HG03097 (cell line): ENCODE measurements around the gene FAM234B.
"Not testable (repeated sequence)": the region's sequence is repeated elsewhere in the genome, so short reads cannot be mapped to it uniquely, and the experiment has no call there.

Experiments
- ATAC-seq: cut with Tn5 transposase; IDR thresholded peaks from one replicate; pipeline ENCODE4 v1.9.1; 2021; ENCODE audit not compliant: unreplicated experiment, low FRiP score

Gene FAM234B

GRCh38 chr12:13023811-13024530 is 20.2 kb upstream of the FAM234B start:
- no peak for ATAC-seq

GRCh38 chr12:13024531-13024916 is 19.7 kb upstream of the FAM234B start:
- no peak for ATAC-seq

- no peak for ATAC-seq
Measured at GRCh38 chr12:13026286-13026685, 17.9 kb upstream of the FAM234B start.

- no peak for ATAC-seq
Measured at GRCh38 chr12:13027032-13027431, 17.1 kb upstream of the FAM234B start.

- no peak for ATAC-seq
Measured at GRCh38 chr12:13027508-13027907, 16.7 kb upstream of the FAM234B start.

- ATAC-seq: no peak
Measured at GRCh38 chr12:13028825-13029570, 15.2 kb upstream of the FAM234B start.

GRCh38 chr12:13030541-13031291 is 13.5 kb upstream of the FAM234B start:
- no peak for ATAC-seq

- no peak for ATAC-seq
Measured at GRCh38 chr12:13032164-13032563, 12.0 kb upstream of the FAM234B start.

GRCh38 chr12:13033476-13033875 is 10.7 kb upstream of the FAM234B start:
- ATAC-seq: no peak

- ATAC-seq: not testable (repeated sequence)
Measured at GRCh38 chr12:13035335-13035734, 8.8 kb upstream of the FAM234B start.

- no peak for ATAC-seq
Measured at GRCh38 chr12:13036881-13037280, 7.3 kb upstream of the FAM234B start.

- ATAC-seq: no peak
Measured at GRCh38 chr12:13038491-13039161, 5.6 kb upstream of the FAM234B start.

GRCh38 chr12:13039328-13039956 is 4.7 kb upstream of the FAM234B start:
- no peak for ATAC-seq

GRCh38 chr12:13041224-13041623 is 3.0 kb upstream of the FAM234B start:
- no peak for ATAC-seq

- no peak for ATAC-seq
Measured at GRCh38 chr12:13042666-13043230, 1.4 kb upstream of the FAM234B start.

GRCh38 chr12:13044906-13045299 is 722 bp downstream of the FAM234B start:
- no peak for ATAC-seq

- ATAC-seq: no peak
Measured at GRCh38 chr12:13045816-13046215, 1.6 kb downstream of the FAM234B start.

GRCh38 chr12:13046964-13047363 is 2.8 kb downstream of the FAM234B start:
- ATAC-seq: peak; percentile 66

GRCh38 chr12:13049816-13050215 is 5.6 kb downstream of the FAM234B start:
- no peak for ATAC-seq

GRCh38 chr12:13052421-13052820 is 8.2 kb downstream of the FAM234B start:
- ATAC-seq: no peak
